Measurements from ENCODE around the gene ANKRD30A. TPM values are rescaled to one million over a fixed set of nuclear protein-coding genes. Genes with fewer than 3 reads are reported as not detected.
"Not testable (repeated sequence)": the region's sequence is repeated elsewhere in the genome, so short reads cannot be mapped to it uniquely, and the experiment has no call there.

ANKRD30A gene, protein sequence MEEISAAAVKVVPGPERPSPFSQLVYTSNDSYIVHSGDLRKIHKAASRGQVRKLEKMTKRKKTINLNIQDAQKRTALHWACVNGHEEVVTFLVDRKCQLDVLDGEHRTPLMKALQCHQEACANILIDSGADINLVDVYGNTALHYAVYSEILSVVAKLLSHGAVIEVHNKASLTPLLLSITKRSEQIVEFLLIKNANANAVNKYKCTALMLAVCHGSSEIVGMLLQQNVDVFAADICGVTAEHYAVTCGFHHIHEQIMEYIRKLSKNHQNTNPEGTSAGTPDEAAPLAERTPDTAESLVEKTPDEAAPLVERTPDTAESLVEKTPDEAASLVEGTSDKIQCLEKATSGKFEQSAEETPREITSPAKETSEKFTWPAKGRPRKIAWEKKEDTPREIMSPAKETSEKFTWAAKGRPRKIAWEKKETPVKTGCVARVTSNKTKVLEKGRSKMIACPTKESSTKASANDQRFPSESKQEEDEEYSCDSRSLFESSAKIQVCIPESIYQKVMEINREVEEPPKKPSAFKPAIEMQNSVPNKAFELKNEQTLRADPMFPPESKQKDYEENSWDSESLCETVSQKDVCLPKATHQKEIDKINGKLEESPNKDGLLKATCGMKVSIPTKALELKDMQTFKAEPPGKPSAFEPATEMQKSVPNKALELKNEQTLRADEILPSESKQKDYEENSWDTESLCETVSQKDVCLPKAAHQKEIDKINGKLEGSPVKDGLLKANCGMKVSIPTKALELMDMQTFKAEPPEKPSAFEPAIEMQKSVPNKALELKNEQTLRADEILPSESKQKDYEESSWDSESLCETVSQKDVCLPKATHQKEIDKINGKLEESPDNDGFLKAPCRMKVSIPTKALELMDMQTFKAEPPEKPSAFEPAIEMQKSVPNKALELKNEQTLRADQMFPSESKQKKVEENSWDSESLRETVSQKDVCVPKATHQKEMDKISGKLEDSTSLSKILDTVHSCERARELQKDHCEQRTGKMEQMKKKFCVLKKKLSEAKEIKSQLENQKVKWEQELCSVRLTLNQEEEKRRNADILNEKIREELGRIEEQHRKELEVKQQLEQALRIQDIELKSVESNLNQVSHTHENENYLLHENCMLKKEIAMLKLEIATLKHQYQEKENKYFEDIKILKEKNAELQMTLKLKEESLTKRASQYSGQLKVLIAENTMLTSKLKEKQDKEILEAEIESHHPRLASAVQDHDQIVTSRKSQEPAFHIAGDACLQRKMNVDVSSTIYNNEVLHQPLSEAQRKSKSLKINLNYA (N-terminal part only)
- total RNA-seq, result not detected

- intact Hi-C loops (cut with DNase I), result no loop called here
- no peaks in the 10 kb centered on the region for H3K9me3 ChIP-seq
- no peaks in the 10 kb centered on the region for H3K4me1 ChIP-seq
- no peaks in the 10 kb centered on the region for H3K36me3 ChIP-seq
- DNase-seq (ENCODE audit: extremely low spot score in 2 of 2), result no peak
- no peaks in the 10 kb centered on the region for H3K27me3 ChIP-seq
- no peak within 1 kb of the TSS for H3K27ac ChIP-seq
- TF ChIP-seq POLR2AphosphoS5 (IDR thresholded peaks at IDR 0.05; ENCODE audit: insufficient read depth in 1 of 2, low read depth in 1 of 2) (no peak), POLR2A (IDR thresholded peaks at IDR 0.05) (no peak)
- TF ChIP-seq, protein P1, sequence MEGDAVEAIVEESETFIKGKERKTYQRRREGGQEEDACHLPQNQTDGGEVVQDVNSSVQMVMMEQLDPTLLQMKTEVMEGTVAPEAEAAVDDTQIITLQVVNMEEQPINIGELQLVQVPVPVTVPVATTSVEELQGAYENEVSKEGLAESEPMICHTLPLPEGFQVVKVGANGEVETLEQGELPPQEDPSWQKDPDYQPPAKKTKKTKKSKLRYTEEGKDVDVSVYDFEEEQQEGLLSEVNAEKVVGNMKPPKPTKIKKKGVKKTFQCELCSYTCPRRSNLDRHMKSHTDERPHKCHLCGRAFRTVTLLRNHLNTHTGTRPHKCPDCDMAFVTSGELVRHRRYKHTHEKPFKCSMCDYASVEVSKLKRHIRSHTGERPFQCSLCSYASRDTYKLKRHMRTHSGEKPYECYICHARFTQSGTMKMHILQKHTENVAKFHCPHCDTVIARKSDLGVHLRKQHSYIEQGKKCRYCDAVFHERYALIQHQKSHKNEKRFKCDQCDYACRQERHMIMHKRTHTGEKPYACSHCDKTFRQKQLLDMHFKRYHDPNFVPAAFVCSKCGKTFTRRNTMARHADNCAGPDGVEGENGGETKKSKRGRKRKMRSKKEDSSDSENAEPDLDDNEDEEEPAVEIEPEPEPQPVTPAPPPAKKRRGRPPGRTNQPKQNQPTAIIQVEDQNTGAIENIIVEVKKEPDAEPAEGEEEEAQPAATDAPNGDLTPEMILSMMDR (IDR thresholded peaks at IDR 0.05), result no peak
- no peak within 1 kb of the TSS for H3K4me3 ChIP-seq
These were observed at the start of gene ANKRD30A for GRCh38 chr10:37125191-37125732. Gene ANKRD30A, plus strand, starts transcription at chr10:37125598. Its CDS starts 190 bp downstream, at chr10:37125788.

DNA sequence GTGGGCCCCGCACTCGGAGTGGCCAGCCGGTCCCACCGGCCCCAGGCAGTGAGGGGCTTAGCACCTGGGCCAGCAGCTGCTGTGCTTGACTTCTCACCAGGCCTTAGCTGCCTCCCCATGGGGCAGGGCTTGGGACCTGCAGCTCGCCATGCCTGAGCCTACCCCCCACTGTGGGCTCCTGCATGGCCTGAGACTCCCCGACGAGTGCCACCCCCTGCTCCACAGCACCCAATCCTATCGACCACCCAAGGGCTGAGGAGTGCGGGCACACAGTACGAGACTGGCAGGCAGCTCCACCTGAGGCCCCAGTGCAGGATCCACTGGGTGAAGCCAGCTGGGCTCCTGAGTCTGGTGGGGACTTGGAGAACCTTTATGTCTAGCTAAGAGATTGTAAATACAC lies 49.3 kb upstream of the ANKRD30A start:
- H3K27ac ChIP-seq; H3K27me3 ChIP-seq; intact Hi-C loops (cut with DNase I); DNase-seq (ENCODE audit: extremely low spot score in 2 of 2); H3K4me3 ChIP-seq; H3K36me3 ChIP-seq; H3K9me3 ChIP-seq; H3K4me1 ChIP-seq: not testable (repeated sequence)

DNA sequence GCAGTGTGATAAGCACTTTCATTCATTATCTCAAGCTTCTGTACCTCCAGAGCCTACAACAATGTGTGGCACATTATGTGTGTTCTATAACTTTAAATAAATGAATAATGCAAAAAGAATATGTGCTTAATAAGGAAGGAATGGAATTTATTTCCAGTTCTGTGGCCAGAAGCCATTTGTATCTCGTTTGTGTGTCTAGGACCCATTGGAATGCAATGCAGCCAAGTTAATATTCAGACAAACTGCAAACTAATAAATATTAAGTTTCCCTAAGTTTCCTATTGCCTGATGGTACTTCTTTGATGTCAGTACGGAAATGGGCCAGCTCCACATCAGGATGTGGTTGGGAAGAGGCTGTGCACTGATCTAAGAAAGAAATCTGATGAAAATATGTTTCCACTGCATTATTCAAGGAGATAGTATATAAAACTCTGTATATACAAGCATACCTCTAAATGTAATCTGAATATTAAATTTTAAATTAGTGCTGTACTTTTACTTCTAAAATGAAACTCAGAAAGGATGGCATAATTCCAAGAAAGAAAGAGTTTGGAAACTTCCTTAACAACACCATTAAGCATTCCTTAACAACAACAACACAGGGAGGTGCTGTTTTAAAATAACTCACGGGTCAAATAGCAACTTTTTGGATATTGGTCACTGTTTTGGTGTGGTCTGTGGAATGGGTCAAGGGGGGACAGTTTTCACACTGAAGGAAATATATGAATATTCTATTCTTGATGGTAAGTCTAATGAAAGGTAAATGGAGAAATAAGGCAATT lies 29.4 kb upstream of the ANKRD30A start:
- H3K4me3 ChIP-seq, result no peak overlapping the region
- H3K9me3 ChIP-seq, result no peaks in the 10 kb centered on the region
- no peak overlapping the region for H3K27ac ChIP-seq
- no peaks in the 10 kb centered on the region for H3K36me3 ChIP-seq
- intact Hi-C loops (cut with DNase I), result no loop called here
- no peak for DNase-seq (ENCODE audit: extremely low spot score in 2 of 2)
- no peak for TF ChIP-seq POLR2AphosphoS5 (IDR thresholded peaks at IDR 0.05; ENCODE audit: insufficient read depth in 1 of 2, low read depth in 1 of 2)
- no peaks in the 10 kb centered on the region for H3K27me3 ChIP-seq
- no peaks in the 10 kb centered on the region for H3K4me1 ChIP-seq

- Histone ChIP-seq H3K27ac (no peak overlapping the region), H3K9me3 (no peaks in the 10 kb centered on the region), H3K4me1 (no peaks in the 10 kb centered on the region), H3K27me3 (no peaks in the 10 kb centered on the region), H3K4me3 (no peak overlapping the region), H3K36me3 (no peaks in the 10 kb centered on the region)
- no peak for DNase-seq (ENCODE audit: extremely low spot score in 2 of 2)
- intact Hi-C loops (cut with DNase I), result no loop called here
- TF ChIP-seq, protein P1 (IDR thresholded peaks at IDR 0.05), result no peak
These were observed 24.1 kb upstream of the ANKRD30A start for GRCh38 chr10:37101261-37101660.

GRCh38 chr10:37109000-37109399 lies 16.4 kb upstream of the ANKRD30A start:
- H3K4me3 ChIP-seq, result no peak overlapping the region
- TF ChIP-seq, protein P1 (IDR thresholded peaks at IDR 0.05), result no peak
- TF ChIP-seq POLR2AphosphoS5 (IDR thresholded peaks at IDR 0.05; ENCODE audit: insufficient read depth in 1 of 2, low read depth in 1 of 2) (no peak), POLR2A (IDR thresholded peaks at IDR 0.05) (no peak)
- H3K27me3 ChIP-seq, result no peaks in the 10 kb centered on the region
- no peaks in the 10 kb centered on the region for H3K36me3 ChIP-seq
- intact Hi-C loops (cut with DNase I), result no loop called here
- no peaks in the 10 kb centered on the region for H3K9me3 ChIP-seq
- H3K27ac ChIP-seq, result no peak overlapping the region
- DNase-seq (ENCODE audit: extremely low spot score in 2 of 2), result no peak
- H3K4me1 ChIP-seq, result no peaks in the 10 kb centered on the region

All from vagina (tissue), 2 donors.